Stomach smooth muscle (tissue), 2 donors: Measurements from ENCODE around the gene MAPK13.
"Not testable (repeated sequence)": the region's sequence is repeated elsewhere in the genome, so short reads cannot be mapped to it uniquely, and the experiment has no call there.

Experiments used
- H3K27ac ChIP-seq: one replicate; pipeline ENCODE4 v1.7.0; 2013; ENCODE audit warnings: mild to moderate bottlenecking, low read length, inconsistent platforms
- H3K27me3 ChIP-seq, 2 donors: one replicate each; pipeline ENCODE4 v1.7.0; 2013; ENCODE audit warnings: low read length in 2 of 2; ENCODE audit not compliant: insufficient read depth in 2 of 2, control insufficient read depth in 1 of 2
- H3K36me3 ChIP-seq, 2 donors: one replicate each; pipeline ENCODE4 v1.7.0; 2013; ENCODE audit warnings: low read length in 2 of 2; ENCODE audit not compliant: control insufficient read depth in 2 of 2, insufficient read depth in 2 of 2
- H3K4me1 ChIP-seq: one replicate; pipeline ENCODE4 v1.7.0; 2013; ENCODE audit warnings: low read length; ENCODE audit not compliant: control insufficient read depth, insufficient read depth
- H3K4me3 ChIP-seq, 2 donors: one replicate each; pipeline ENCODE4 v1.7.0; 2013; ENCODE audit warnings: low read length in 2 of 2
- H3K9ac ChIP-seq, 2 donors: one replicate each; pipeline ENCODE4 v1.7.0; 2013; ENCODE audit warnings: low read length in 2 of 2, mild to moderate bottlenecking in 1 of 2
- H3K9me3 ChIP-seq, 2 donors: one replicate each; pipeline ENCODE4 v1.7.0; 2013; ENCODE audit warnings: low read length in 2 of 2; ENCODE audit not compliant: control insufficient read depth in 2 of 2
- donor health status: healthy.
- donor health status: Pancreatic carcinoma.

Gene MAPK13

DNA sequence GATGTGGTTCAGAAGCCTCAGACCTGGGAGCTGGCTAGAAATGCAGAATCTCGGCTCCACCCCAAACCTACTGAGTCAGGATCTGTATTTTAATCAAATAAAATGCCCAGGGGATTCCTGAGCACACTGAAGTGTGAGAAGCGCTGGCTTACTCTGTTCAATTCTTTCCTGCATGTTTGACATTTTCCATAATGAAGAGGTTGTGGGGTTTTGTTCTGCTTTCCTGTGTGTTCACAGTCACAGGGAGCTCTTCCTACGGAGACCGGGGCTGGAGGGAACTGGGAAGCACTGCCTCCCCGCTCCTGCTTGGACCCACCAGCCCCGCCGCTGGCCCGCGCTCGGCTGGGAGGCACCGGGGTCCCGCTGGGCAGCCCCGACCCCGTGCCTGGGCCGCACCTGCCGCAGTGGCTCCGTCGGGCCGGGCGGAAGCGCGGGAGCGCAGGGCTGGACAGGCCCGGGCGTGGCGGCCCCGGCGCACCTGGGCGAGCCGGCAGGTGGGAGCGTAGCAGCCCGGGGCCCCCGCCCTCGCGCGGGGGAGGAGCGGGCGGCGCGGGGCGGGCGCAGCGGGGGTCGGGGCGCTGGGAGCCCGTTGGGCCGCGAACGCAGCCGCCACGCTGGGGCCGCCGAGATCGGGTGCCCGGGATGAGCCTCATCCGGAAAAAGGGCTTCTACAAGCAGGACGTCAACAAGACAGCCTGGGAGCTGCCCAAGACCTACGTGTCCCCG is at the start of gene MAPK13:
Gene MAPK13, plus strand, starts transcription at position 573 of the 726 bp plus-strand sequence. Its CDS starts 70 bp downstream, at position 643.
- H3K4me3 ChIP-seq, result peak within 1 kb of the TSS; percentile 43 to 66
- no peaks in the 10 kb centered on the region for H3K36me3 ChIP-seq
- H3K9ac ChIP-seq, result no peak within 1 kb of the TSS
- no peak within 1 kb of the TSS for H3K27ac ChIP-seq
- H3K4me1 ChIP-seq, result peaks cover 13% of the 10 kb centered on the region
- no peaks in the 10 kb centered on the region for H3K9me3 ChIP-seq
- H3K27me3 ChIP-seq, result peaks cover 11 to 15% of the 10 kb centered on the region in 2 donors

DNA sequence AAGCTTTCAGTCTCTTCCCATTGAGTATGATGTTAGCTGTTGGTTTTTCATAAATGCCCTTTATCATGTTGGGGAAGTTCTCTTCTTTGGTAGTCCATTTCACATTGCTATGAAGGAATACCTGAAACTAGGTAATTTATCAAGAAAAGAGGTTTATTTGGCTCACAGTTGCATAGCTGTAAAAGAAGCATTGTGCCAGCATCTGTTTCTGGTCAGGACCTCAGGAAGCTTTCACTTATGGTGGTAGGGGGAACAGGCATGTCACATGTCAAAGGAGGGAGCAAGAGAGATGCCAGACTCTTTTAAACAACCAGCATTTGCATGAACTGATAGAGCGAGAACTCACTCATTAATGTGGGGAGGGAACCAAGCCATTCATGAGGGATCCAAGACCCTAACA is 48.0 kb upstream of the MAPK13 start:
- Histone ChIP-seq H3K27me3 (no peaks in the 10 kb centered on the region), H3K9ac (no peak overlapping the region), H3K27ac (no peak overlapping the region), H3K4me3 (no peak overlapping the region), H3K9me3 (no peaks in the 10 kb centered on the region), H3K4me1 (peaks cover 3% of the 10 kb centered on the region), H3K36me3 (peaks cover 14 to 31% of the 10 kb centered on the region in 2 donors)

- Histone ChIP-seq H3K4me1 (no peaks in the 10 kb centered on the region), H3K9me3 (no peaks in the 10 kb centered on the region), H3K27me3 (no peaks in the 10 kb centered on the region), H3K27ac (no peak overlapping the region), H3K9ac (no peak overlapping the region), H3K4me3 (no peak overlapping the region), H3K36me3 (peaks cover 14 to 31% of the 10 kb centered on the region in 2 donors)
Observed at GRCh38 chr6:36083446-36083845, 46.9 kb upstream of the MAPK13 start.

- H3K9me3 ChIP-seq, H3K4me1 ChIP-seq, H3K9ac ChIP-seq, H3K27ac ChIP-seq, H3K27me3 ChIP-seq, H3K4me3 ChIP-seq: not testable (repeated sequence)
- peaks cover 11 to 15% of the 10 kb centered on the region in 2 donors for H3K36me3 ChIP-seq
Observed at GRCh38 chr6:36088204-36088603, 42.1 kb upstream of the MAPK13 start.

DNA sequence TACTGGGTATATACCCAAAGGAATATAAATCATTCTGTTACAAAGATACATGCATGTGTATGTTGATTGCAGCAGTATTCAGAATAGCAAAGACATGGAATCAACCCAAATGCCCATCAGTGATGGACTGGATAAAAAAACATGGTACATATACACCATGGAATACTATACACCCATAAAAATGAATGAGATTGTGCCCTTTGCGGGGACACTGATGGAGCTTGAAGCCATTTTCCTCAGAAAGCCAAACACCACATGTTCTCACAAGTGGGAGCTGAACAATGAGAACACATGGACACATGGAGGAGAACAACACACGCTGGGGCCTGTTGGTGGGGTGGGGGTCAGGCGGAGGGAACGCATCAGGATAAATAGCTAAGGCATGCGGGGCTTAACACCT is 41.3 kb upstream of the MAPK13 start:
- Histone ChIP-seq H3K27me3 (no peaks in the 10 kb centered on the region), H3K27ac (no peak overlapping the region), H3K9me3 (no peaks in the 10 kb centered on the region), H3K36me3 (peaks cover 3 to 7% of the 10 kb centered on the region in 2 donors), H3K4me1 (no peaks in the 10 kb centered on the region), H3K9ac (no peak overlapping the region), H3K4me3 (no peak overlapping the region)

DNA sequence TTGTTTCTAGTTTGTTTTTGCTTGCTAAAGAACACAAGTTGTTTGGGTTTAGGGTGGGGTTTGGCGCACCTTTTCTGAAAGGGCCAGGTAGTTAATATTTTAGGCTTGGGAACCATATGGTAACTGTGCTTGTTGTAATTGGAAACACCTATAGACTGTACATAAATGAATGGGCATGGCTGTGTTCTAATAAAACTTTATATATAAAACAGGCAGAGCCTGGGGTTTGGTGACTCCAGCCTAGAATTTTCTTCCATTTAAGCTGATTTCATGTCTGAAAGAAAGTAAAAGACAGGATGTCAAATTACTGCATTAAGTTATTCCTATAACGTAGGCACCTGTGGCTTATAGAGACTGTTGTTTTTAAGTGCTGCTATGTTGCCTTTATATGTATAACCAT is 36.1 kb upstream of the MAPK13 start:
- no peak overlapping the region for H3K4me3 ChIP-seq
- no peaks in the 10 kb centered on the region for H3K9me3 ChIP-seq
- peaks cover 7 to 11% of the 10 kb centered on the region in 2 donors for H3K36me3 ChIP-seq
- no peaks in the 10 kb centered on the region for H3K27me3 ChIP-seq
- no peak overlapping the region for H3K27ac ChIP-seq
- no peak overlapping the region for H3K9ac ChIP-seq
- H3K4me1 ChIP-seq, result peaks cover 7% of the 10 kb centered on the region

GRCh38 chr6:36094753-36095496 is 35.4 kb upstream of the MAPK13 start:
- peaks cover 7% of the 10 kb centered on the region for H3K4me1 ChIP-seq
- H3K27ac ChIP-seq, result no peak overlapping the region
- H3K4me3 ChIP-seq, result no peak overlapping the region
- no peaks in the 10 kb centered on the region for H3K9me3 ChIP-seq
- H3K27me3 ChIP-seq, result no peaks in the 10 kb centered on the region
- peaks cover 7 to 11% of the 10 kb centered on the region in 2 donors for H3K36me3 ChIP-seq
- H3K9ac ChIP-seq, result peak overlapping the region; percentile 23 to 30

GRCh38 chr6:36095497-36096391 is 34.6 kb upstream of the MAPK13 start:
- Histone ChIP-seq H3K4me3 (no peak overlapping the region), H3K27me3 (no peaks in the 10 kb centered on the region), H3K9ac (peak overlapping the region in 1 of 2 donors; percentile 30), H3K9me3 (no peaks in the 10 kb centered on the region), H3K27ac (no peak overlapping the region), H3K36me3 (peaks cover 7 to 11% of the 10 kb centered on the region in 2 donors), H3K4me1 (peaks cover 7% of the 10 kb centered on the region)

DNA sequence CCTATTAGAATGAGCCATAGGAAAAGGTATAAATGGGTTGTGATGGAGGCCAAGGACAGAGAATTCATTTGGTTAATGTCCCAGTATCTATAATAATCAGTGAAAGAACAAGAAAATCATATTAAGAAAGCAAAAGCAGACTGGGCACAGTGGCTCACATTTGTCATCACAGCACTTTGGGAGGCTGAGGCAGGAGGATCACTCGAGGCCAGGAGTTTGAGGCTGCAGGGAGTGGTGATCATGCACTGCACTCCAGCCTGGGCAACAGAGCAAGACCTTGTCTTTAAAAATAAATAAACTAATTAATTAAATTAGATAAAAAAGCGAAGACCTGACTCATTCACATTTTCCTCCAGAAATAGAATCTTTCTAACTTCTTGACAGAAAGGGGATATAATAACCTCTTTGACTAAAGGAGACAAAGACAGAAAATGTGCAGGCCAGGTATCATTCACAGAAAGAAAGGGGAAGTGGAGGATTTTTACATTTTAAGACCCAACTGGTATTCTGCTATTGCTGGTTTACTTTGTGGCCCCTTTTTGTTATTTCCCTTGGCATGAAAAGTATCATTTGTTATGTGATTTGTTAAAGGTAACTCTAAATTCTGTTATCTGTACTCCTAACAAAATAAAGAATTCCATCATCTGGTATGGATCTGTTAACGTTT is 31.9 kb upstream of the MAPK13 start:
- Histone ChIP-seq H3K36me3 (peaks cover 12 to 21% of the 10 kb centered on the region in 2 donors), H3K27me3 (no peaks in the 10 kb centered on the region), H3K9ac (no peak overlapping the region), H3K4me1 (peaks cover 7% of the 10 kb centered on the region), H3K27ac (no peak overlapping the region), H3K9me3 (no peaks in the 10 kb centered on the region), H3K4me3 (no peak overlapping the region)
